GM19324 (cell line): Measurements from ENCODE around the gene GALM.

Source experiments
- ATAC-seq: cut with Tn5 transposase; IDR thresholded peaks from one replicate; pipeline ENCODE4 v1.9.1; 2021; ENCODE audit warnings: mild to moderate bottlenecking, moderate library complexity; ENCODE audit not compliant: unreplicated experiment, low FRiP score

GALM gene

DNA sequence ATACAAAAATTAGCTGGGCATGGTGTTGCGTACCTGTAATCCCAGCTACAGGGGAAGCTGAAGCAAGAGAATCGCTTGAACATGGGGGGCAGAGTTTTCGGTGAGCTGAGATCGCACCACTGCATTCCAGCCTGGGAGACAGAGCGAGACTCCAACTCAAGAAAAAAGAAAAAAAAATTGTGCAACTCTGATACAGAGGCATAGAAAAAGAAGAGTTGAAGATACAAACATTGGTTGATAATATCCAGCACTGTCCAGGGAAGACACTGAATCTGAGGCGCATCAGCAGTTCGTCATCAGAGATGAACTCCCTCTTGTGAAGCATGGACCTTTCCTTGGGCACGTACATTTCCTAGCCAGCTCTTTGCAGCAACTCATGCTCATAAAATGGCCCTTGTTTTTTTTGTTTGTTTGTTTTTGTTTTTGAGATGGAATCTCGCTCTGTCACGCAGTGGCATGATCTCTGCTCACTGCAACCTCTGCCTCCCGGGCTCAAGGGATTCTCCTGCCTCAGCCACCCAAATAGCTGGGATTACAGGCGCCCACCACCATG, 16.7 kb upstream of the GALM start:
- no peak for ATAC-seq

- no peak for ATAC-seq
Observed at GRCh38 chr2:38650012-38650411, 15.9 kb upstream of the GALM start.

- no peak for ATAC-seq
Observed at GRCh38 chr2:38650717-38651116, 15.2 kb upstream of the GALM start.

GRCh38 chr2:38652431-38653273, 13.3 kb upstream of the GALM start:
- ATAC-seq = no peak

DNA sequence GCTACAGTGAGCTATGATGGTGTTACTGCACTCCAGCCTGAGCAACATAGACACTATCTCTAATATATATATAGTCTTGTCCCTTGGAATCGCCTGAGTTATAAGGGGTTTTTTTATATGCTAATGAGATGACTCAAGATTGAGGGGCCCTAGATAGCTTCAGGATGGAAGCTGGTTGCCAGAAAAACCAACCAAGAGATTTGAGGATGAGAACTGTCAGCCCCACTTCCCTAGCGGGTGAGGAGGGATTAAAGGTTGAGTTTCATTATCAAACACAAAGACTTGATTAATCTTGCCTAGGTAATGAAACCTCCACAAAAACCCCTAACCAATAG, 12.6 kb upstream of the GALM start:
- ATAC-seq = no peak

GRCh38 chr2:38653715-38654527, 12.0 kb upstream of the GALM start:
- no peak for ATAC-seq

DNA sequence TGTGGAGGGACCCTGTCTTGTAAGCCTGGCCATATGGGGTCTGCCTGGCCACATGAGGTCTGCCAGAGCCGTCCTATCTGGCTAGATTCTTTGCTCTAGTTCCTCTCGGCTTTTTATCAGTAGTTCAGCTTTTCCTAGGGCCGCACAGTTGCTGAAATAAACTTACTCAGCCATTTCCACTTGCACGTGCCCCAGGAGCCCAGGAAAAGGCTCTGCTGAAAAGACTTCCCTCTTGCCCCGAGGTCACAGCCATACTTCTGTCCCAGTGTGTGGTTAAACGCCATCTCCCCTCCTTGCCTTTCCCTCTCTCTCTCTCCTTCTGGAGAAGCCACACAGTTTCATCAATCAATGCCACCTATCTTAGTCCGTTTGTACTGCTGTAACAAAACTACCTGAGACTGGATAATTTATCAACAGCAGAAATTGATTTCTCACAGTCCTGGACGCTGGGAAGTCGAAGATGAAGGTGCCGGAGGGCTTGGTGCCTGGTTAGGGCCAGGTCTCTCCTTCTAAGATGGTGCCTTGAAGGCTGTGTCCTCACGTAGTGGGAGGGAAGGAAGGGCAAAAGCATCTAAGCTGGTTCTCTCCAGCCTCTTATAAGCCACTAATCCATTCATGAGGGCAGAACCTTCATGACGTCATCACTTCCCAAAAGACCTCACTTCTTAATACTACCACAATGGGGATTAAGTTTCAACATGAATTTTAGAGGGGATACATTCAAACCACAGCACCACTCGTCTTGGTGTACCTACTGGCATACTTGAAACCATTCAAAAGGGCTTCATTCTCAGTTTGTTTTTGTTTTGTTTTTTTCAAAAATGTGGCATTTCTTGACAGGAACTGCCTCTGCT, 11.2 kb upstream of the GALM start:
- ATAC-seq = no peak

GRCh38 chr2:38655441-38655840, 10.5 kb upstream of the GALM start:
- ATAC-seq = no peak

GRCh38 chr2:38656866-38657480, 8.9 kb upstream of the GALM start:
- no peak for ATAC-seq

DNA sequence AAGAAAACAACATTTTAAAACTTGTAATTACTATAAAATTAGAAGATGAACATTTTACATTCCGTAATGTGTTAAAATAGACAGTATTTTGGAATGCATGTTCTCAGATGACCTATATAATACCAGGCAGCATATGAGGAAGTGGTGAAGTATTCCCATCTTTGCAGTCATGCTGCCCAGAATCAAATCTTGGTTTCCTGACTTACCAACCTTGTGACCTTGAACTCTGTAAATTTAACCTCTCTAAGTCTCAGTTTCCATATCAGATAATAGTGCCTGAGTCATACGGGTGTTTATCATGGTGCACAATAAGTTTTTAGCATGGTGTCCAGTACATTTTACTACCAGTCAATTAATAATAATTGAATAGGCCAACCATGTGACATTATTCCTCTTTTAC, 7.3 kb upstream of the GALM start:
- ATAC-seq = no peak

DNA sequence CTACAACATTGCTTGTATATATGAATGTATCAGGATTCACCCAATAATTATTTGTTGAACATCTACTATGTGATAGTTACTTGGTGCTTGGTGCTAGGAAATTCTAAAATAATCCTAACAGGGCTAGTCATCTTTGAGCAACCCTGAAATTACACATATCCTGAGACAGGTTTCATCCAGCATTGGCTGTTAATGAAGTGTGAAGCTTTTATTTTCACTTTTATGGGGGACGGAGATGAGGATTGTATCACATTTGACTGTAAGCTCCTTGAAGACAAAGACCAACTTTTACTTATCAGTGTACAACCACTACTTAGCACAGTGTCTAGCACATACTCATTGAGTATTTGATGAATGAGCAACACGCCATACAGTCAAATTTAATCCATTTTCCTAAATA, 6.8 kb upstream of the GALM start:
- no peak for ATAC-seq

GRCh38 chr2:38660282-38660681, 5.6 kb upstream of the GALM start:
- no peak for ATAC-seq

GRCh38 chr2:38661306-38661705, 4.6 kb upstream of the GALM start:
- no peak for ATAC-seq

GRCh38 chr2:38666556-38666910, 619 bp downstream of the GALM start:
- ATAC-seq = no peak

DNA sequence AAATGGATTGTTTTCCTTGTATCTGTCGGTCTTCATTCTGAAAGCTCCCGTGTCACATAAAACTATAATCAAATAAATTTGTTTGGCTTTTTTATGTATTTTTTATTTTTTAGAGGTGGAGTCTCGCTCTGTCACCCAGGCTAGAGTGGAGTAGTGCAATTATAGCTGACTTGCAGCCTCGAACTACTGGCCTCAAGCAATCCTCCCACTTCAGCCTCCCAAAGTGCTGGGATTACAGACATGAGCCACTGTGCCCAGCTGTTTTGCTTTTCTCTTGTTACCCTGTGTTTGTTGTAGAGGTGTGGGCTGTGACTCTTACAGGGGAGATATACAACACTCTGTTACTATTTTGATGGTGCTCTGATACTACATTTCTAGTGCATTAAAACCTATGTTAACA, 2.2 kb downstream of the GALM start:
- no peak for ATAC-seq

GRCh38 chr2:38668779-38669479, 3.0 kb downstream of the GALM start:
- ATAC-seq = no peak

DNA sequence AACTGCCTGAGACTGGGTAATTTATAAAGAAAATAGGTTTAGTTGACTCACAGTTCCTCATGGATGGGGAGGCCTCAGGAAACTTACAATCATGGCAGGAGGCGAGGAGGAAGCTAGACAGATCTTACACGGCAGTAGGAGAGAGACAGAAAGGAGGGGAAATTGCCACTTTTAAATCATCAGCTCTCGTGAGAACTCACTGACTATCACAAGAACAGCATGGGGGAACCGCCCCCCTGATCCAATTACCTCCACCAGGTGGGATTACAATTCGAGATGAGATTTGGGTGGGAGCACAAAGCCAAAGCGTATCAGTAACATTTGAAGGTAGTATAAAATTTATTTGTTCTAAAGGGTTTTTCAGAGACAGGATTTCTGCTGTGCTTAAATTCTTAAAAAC, 5.4 kb downstream of the GALM start:
- no peak for ATAC-seq

- ATAC-seq = no peak
Observed at GRCh38 chr2:38671946-38672345, 6.0 kb downstream of the GALM start.

- no peak for ATAC-seq
Observed at GRCh38 chr2:38672445-38673391, 6.8 kb downstream of the GALM start.
